Stimulated activated naive B cell treated with anti-CD40 and anti-IgM and Interleukin-4, amounts not matched to agents 10 μg/mL and 1 μg/mL and 100 μg/mL, for 72 hours (primary cell): Measurements from ENCODE around the gene SUGT1.

Experiments used
- ATAC-seq, 2 donors: fragments of 150-1000 bp; cut with Tn5 transposase; replicated peaks; 2 replicates each; pipeline ENCODE4 v1.10.0; 2021; ENCODE audit warnings: moderate library complexity in 1 of 2
- DNase-seq: peaks from one replicate; pipeline ENCODE4 v3.0.0; 2021
- H3K27ac Mint-ChIP-seq: one replicate; pipeline ENCODE4 v1.8.0; 2022; ENCODE audit warnings: mild to moderate bottlenecking, mixed read lengths
- H3K27me3 Mint-ChIP-seq, 2 donors: one replicate each; pipeline ENCODE4 v1.8.0; 2022; ENCODE audit warnings: mixed read lengths in 2 of 2
- H3K36me3 Mint-ChIP-seq, 2 donors: one replicate each; pipeline ENCODE4 v1.8.0; 2022; ENCODE audit warnings: mixed read lengths in 2 of 2, mild to moderate bottlenecking in 1 of 2
- H3K4me1 Mint-ChIP-seq, 2 donors: one replicate each; pipeline ENCODE4 v1.8.0; 2022; ENCODE audit warnings: mixed read lengths in 2 of 2, mild to moderate bottlenecking in 1 of 2
- H3K4me3 Mint-ChIP-seq, 2 donors: one replicate each; pipeline ENCODE4 v1.8.0; 2022; ENCODE audit warnings: mild to moderate bottlenecking in 2 of 2, mixed read lengths in 2 of 2, moderate library complexity in 1 of 2
- H3K9me3 Mint-ChIP-seq, 2 donors: one replicate each; pipeline ENCODE4 v1.8.0; 2022; ENCODE audit warnings: mixed read lengths in 2 of 2, mild to moderate bottlenecking in 1 of 2

Gene SUGT1

GRCh38 chr13:52737451-52737850, 84.8 kb downstream of the SUGT1 start:
- Mint-ChIP-seq H3K27ac (no peak overlapping the region), H3K36me3 (no peaks in the 10 kb centered on the region), H3K4me1 (peaks cover 8 to 10% of the 10 kb centered on the region in 2 donors), H3K9me3 (peaks cover under 1 to 1% of the 10 kb centered on the region in 2 donors), H3K27me3 (peaks cover 42 to 44% of the 10 kb centered on the region in 2 donors), H3K4me3 (no peak overlapping the region)
- ATAC-seq (no peak), DNase-seq (no peak)

- H3K27me3 Mint-ChIP-seq, result peaks cover 46 to 49% of the 10 kb centered on the region in 2 donors
- H3K36me3 Mint-ChIP-seq, result no peaks in the 10 kb centered on the region
- peaks cover 8 to 10% of the 10 kb centered on the region in 2 donors for H3K4me1 Mint-ChIP-seq
- H3K4me3 Mint-ChIP-seq, result peak overlapping the region in 1 of 2 donors; percentile 39
- H3K27ac Mint-ChIP-seq, result no peak overlapping the region
- ATAC-seq (no peak), DNase-seq (no peak)
- peaks cover 2 to 6% of the 10 kb centered on the region in 2 donors for H3K9me3 Mint-ChIP-seq
Observed at GRCh38 chr13:52737965-52738364, 85.3 kb downstream of the SUGT1 start.

- peaks cover 2 to 6% of the 10 kb centered on the region in 2 donors for H3K9me3 Mint-ChIP-seq
- H3K4me1 Mint-ChIP-seq, result peaks cover 8 to 10% of the 10 kb centered on the region in 2 donors
- ATAC-seq, result peak; percentile 59 to 73
Observed at GRCh38 chr13:52738719-52739467, 86.3 kb downstream of the SUGT1 start.

GRCh38 chr13:52739468-52740071, 86.9 kb downstream of the SUGT1 start, which contains the start of gene CNMD:
TSS of gene CNMD (minus strand) at chr13:52739820. CDS start at chr13:52739701, 119 bp downstream.
- H3K27ac Mint-ChIP-seq, result no peak within 1 kb of the TSS

More at GRCh38 chr13:52738719-52739467, 86.3 kb downstream of the SUGT1 start:
- Mint-ChIP-seq H3K27me3 (peaks cover 48 to 55% of the 10 kb centered on the region in 2 donors), H3K36me3 (no peaks in the 10 kb centered on the region), H3K4me3 (peak overlapping the region; percentile 32 to 68), H3K27ac (no peak overlapping the region)
- peak; percentile 6 for DNase-seq

GRCh38 chr13:52743569-52743968, 90.9 kb downstream of the SUGT1 start:
- Mint-ChIP-seq H3K27me3 (peaks cover 48 to 57% of the 10 kb centered on the region in 2 donors), H3K27ac (no peak overlapping the region), H3K9me3 (peaks cover 4 to 6% of the 10 kb centered on the region in 2 donors), H3K4me3 (no peak overlapping the region), H3K4me1 (peaks cover 8 to 10% of the 10 kb centered on the region in 2 donors), H3K36me3 (no peaks in the 10 kb centered on the region)
- DNase-seq (no peak), ATAC-seq (no peak)

More at GRCh38 chr13:52739468-52740071, 86.9 kb downstream of the SUGT1 start, which contains the start of gene CNMD:
- DNase-seq, result no peak
- peak within 1 kb of the TSS; percentile 77 to 79 for H3K4me3 Mint-ChIP-seq
- peaks cover 8 to 10% of the 10 kb centered on the region in 2 donors for H3K4me1 Mint-ChIP-seq
- H3K27me3 Mint-ChIP-seq, result peaks cover 49 to 57% of the 10 kb centered on the region in 2 donors
- peaks cover 2 to 6% of the 10 kb centered on the region in 2 donors for H3K9me3 Mint-ChIP-seq
- H3K36me3 Mint-ChIP-seq, result no peaks in the 10 kb centered on the region
- no peak for ATAC-seq

GRCh38 chr13:52743988-52744387, 91.4 kb downstream of the SUGT1 start:
- Mint-ChIP-seq H3K4me1 (peaks cover 8 to 10% of the 10 kb centered on the region in 2 donors), H3K36me3 (no peaks in the 10 kb centered on the region), H3K9me3 (peaks cover 4 to 6% of the 10 kb centered on the region in 2 donors), H3K4me3 (no peak overlapping the region), H3K27me3 (peaks cover 47 to 53% of the 10 kb centered on the region in 2 donors), H3K27ac (no peak overlapping the region)
- no peak for DNase-seq
- no peak for ATAC-seq

- no peaks in the 10 kb centered on the region for H3K36me3 Mint-ChIP-seq
- H3K4me3 Mint-ChIP-seq, result no peak overlapping the region
- DNase-seq (no peak), ATAC-seq (no peak)
- peaks cover 1 to 2% of the 10 kb centered on the region in 2 donors for H3K4me1 Mint-ChIP-seq
- peaks cover 4 to 6% of the 10 kb centered on the region in 2 donors for H3K9me3 Mint-ChIP-seq
- H3K27ac Mint-ChIP-seq, result no peak overlapping the region
- H3K27me3 Mint-ChIP-seq, result peaks cover 43 to 44% of the 10 kb centered on the region in 2 donors
Observed at GRCh38 chr13:52744842-52745375, 92.3 kb downstream of the SUGT1 start.

GRCh38 chr13:52746141-52746540, 93.5 kb downstream of the SUGT1 start:
- DNase-seq (no peak), ATAC-seq (no peak)
- Mint-ChIP-seq H3K27me3 (peaks cover 37 to 38% of the 10 kb centered on the region in 2 donors), H3K4me3 (no peak overlapping the region), H3K4me1 (no peaks in the 10 kb centered on the region), H3K9me3 (peaks cover 4 to 6% of the 10 kb centered on the region in 2 donors), H3K27ac (no peak overlapping the region), H3K36me3 (no peaks in the 10 kb centered on the region)

GRCh38 chr13:52749419-52749818, 96.8 kb downstream of the SUGT1 start:
- ATAC-seq (no peak), DNase-seq (no peak)
- Mint-ChIP-seq H3K9me3 (peaks cover 0 to 1% of the 10 kb centered on the region in 2 donors), H3K27ac (no peak overlapping the region), H3K4me3 (no peak overlapping the region), H3K36me3 (no peaks in the 10 kb centered on the region), H3K27me3 (peaks cover 17 to 25% of the 10 kb centered on the region in 2 donors), H3K4me1 (no peaks in the 10 kb centered on the region)
